AG20443 (cell line): Measurements from ENCODE around the gene BAZ2A.

Experiments
- DNase-seq: peaks from one replicate; pipeline ENCODE4 v3.0.0; 2012; ENCODE audit warnings: low spot score, mixed read lengths

Gene BAZ2A

DNA sequence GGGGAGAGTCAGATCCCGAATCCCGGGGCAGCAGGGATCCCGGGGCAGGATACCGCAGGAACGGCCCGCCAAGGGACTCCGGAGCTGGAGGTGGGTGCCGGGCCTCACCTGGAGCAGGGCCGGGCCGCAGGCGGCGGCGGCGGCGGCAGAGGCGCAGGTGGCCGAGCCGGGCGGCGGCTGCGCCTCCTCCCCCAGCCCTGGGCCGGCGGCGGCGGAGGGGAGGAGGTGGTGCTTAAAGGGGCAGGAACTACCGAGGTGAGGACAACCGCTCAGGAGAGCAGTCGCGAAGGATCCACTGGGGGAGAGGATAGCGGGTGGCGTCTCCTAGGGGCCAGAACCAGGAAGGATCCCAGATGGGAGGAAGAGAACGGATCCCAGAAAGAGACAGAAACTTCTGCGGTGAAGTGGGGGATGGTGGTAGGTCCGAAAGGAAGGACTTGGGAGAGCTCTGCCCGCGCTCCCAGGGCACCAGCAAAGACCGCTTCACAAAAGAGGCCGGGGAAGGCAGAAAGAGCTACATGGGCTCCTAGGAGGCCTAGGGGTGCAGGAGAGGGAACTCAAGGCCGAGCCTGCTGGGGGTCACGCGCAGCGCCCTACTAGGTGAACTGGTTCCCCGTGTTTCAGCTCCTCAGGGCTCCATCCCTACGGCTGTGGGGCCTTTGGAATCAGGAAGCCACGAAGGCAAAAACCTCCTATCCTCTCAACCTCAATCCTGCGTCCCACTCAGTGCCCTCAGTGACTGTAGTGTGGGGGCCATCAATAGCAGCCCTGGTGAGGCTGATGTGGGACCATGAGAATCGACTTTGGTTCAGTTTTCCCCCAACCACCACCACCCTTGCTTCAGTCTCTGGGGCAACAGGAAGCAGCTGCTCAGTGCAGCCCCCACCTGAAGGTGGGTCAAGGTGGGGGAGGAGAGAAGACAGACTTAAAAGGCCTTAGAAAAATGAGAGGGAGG is 5.0 kb upstream of the BAZ2A start:
- DNase-seq, result peak; percentile 84

DNA sequence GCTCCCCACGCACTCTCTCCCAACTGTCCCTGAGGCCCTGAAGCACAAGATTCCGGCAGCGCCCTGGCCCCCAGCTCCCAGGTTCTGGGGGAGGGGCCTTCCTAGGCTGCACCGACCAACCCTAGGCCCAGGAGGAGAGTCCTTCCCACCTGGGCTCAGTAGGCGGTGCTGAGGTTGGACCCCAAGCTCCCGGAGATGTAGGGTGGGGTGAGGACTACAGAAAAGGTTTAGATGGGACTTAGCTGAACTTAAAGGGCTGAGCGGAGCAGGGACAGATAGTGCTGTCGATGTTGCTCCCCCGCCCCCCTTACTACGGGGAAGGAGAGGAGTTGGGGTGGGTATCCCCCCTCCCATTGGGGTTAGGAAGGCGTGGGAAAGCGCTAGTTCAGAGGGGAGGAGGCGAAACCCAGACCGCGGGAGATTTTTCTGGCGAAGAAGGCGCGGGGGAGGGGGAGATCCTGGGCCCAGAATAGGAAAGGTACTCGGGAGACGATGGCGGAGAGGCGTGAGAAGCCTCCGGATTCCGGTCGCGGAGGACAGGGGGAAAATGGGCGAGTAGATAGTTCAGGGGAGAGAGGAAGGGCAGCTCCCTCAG is 4.2 kb upstream of the BAZ2A start:
- no peak for DNase-seq

DNA sequence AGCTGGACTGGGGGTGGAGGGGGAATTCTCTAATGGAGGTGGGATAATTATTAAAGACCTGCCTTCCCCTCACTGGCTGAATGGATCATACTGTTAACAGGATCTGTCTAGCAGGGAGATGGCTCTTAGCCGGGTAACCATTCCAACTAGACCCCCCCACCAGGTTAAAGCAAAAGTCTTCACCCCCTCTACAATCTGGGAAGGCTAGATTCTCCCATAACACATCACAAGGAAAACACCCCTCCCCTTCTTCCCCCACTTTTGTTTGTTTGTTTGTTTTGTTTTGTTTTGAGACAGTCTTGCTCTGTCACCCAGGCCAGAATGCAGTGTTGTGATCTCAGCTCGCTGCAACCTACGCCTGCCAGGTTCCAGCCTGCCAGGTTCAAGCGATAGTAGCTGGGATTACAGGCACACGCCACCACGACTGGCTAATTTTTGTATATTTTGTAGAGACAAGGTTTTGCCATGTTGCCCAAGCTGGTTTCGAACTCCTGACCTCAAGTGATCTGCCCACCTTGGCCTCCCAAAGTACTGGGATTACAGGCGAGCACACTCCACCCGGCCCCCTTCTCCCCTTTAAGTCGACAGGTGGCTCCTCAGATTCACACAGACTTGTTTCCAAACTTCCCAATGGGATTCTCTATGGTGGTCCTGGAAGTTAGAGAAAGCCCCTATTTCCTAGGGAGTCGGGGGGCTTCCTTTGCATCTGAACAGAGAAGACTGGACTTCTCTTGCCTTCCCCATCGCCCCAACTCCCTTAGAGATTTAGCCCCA is 3.5 kb upstream of the BAZ2A start:
- DNase-seq, result no peak

DNA sequence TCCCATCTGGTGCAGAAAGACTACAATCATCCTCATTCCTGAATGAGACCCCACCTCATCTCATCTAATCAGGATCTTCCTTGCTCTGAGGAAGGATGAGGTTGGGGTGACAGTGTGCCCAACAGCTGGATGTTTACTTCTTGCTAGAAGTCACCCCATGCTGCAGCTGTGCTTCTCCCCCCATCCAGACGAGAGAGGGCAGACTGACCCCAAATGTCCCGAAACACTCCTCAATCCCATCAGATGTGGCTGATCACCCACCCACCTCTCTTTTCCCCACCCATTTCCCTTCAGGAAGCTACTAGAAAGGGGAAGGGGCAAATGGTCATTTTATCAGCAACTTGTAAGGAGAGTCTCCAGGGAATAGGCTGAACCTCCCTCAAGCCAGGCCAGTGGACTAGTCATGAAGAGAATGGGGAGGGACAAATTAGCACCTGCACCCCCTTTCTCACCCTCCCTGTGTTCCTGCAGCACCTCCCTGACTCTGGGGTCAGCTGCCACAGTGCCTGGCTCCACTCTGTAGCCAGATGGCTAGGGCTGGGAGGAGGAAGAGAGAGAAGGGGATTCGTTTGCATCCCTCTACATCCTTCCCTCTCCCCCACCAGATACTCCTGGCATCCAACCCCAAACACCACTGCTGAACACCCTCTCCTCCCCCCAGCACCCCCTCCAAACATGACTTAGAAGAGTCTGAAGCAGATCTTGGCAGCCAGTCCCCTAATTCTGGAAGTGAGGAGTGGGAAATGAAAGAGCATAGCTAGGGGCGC is 2.8 kb upstream of the BAZ2A start:
- DNase-seq, result no peak

DNA sequence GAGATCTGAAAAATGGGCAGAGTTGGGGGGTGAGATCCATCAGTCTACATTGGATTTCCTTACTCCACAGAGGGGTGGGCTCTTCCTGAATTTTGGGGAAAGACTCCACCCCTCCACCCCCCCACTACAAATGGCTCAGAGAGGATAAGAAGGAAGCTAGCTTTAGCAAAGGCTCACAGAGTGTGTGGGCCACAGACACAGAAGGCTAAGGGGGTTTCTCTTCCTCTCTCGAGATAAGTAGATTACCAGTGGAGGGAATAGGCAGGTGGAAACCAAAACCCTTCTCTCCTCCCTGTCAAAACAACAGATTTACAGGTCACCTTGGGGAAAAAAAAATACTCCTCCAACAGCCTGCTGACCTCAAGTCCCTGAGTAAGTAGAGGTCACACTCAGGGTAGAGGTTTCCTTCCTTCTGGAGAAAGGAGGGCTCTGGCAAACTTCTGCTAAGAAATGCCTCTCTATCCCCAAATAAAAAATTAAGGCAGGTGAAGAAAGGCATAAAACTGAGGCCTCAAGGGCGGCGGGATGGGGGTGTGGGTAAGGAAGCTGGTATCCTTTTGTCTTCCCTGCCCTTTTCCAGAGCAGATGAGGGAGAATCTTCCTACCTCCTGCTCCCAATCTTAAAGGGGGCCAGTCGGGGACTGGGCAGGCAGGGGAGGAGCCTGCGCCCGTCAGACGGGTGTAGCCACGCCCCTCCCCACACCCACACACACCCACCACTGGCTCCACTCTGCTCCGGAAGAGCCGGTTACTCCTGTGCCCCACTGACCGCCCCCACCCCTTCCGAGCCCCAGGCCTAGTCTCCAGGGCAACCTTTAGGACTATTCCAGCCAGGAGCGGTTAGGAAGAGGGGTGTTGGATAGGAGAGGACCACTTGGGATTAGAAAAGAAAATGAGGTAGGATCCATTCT is 1.9 kb upstream of the BAZ2A start:
- peak; percentile 72 for DNase-seq

DNA sequence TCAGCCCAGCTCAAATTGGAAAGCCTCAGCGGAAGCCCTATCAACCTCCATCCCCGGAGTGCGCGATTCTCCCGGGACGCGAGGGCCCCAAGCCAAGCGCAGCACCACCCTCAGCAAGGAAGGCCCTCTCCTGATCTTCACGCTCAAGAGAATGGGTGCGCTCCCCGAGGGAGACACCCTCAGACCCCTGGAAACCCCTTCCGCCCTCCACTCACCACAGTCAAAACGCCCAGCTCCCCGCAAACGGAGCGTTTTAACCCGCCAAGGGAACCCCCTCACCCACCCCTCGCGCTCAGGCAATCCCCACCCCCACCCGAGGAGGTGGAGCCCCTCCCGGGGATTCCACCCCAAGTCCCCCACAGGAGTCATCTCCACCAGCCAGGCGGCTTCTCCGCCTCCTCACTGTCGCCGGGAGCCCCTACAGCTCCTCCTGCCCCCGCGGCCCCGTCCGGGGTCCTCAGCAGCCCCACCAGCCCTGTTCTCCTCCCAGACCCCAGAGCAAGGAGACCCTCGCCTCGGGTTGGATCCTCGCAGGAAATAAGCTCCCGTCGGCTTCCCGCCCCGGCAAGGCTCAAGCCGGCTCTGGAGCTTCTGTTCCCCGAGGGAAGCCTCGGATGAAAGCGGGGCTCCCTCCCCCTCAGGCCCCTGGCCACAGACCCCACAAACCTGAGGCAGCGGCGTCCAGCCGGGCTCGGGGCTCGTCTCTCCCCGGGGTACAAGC is 507 bp downstream of the BAZ2A start:
- no peak for DNase-seq

DNA sequence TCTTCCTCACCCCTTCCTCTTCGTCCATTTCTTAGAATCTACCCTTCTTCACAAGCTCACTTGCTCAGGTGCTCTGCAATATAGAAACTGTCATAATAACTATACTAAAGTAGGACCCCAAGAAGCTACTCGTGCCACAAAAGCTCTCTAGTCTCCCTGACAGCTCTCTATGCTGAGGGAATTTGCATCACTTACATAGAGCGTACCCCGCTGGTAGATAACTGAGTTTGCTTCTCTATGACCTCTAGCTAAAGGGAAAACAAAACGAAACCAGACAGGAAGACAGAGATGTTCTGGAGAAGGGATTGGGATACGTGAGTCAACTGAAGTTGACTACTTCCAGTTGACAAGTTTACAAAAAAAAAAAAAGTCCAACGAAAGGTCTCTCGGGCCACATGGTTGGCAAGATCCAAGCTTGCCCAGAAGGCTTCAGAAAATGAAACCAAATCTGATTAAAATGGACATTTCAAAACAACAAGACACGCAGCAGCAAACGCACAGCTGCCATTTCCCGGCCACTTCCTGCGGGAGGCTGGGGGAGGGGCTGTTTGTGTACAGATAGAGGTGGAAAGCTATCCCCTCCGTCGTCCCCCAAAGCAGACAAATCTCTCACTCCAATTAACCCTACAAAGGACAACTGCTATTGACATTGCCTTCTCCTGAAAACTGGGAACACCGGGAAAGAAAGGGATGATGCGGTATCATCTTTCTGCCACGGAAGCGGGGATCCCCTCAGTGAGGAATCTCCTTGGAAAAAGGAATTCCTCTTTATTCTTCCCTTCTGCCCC is 1.3 kb downstream of the BAZ2A start:
- DNase-seq, result peak; percentile 58

DNA sequence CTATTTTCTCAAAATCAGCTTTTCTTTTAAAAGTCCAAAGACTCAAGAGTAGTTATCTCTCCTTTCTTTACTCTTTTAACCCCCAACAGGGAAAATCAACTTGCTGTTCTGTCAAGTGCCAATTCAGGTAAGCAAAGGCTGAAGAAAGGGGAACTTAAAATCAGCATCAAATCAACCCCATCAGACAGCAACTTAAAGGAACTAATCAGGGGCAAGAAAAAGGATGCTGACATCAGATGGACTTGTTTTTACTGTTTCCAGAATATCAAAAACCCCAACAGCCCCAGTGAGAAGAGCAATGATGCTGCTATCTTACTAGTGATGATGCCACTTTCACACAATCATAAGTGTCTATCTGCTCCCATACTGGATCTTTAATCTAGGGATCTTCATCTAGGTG is 3.4 kb downstream of the BAZ2A start:
- DNase-seq, result no peak

DNA sequence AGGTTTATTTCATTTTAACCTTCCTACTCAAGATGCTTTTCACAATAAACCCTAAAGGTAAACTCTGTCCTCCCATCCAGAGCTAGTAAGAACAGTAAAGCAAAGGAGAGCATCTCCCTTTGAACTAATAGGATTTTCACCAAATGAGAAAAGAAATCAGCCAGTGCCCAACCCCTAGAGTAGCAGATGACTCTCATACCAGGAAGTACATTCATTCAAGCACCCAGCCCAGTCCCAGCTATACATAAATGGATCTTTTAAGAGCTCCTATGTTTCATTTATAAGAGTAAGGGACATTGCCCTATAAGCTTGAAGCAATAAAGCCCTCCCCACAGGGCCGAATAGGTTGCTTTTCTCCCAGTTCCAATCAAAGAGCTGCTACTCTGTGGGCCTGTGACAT is 7.6 kb downstream of the BAZ2A start:
- no peak for DNase-seq

DNA sequence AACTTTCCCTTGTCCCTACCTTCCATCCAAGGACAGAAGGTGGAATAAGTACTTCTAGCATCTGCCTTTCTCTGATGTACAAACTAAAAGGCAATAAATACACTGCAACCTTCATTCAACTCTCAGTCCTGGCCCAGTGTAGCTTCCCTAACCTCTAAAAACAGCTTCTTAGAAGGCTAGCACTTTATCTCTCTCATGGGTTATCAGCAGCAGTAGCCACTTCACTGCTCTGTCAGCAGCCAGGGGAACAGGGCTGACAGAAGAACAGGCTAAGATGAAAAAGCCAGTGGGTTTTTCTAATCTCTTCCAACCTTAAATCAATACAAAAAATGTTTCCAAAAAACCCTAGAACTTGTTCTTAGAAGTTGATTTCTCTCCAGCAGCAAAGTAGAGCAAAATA is 13.2 kb downstream of the BAZ2A start:
- DNase-seq, result no peak

DNA sequence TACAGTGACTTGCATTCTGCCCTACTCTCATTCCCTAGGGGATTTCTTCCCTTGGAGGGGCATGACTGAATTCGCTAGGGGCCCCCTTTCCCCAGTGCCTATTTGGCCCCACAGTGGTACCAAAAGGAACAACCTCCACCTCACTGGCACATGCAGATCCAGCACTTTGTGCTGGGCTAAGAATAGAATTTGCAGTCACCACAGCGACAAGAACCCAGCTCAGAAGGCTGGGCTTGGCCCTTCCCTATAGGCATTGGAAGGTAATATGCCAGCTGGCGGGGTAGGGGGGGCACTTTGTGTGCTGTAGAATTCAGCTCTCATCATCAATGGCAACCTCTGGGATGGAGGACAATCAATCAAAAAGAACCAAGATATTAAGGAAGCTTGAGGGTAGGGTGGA is 13.9 kb downstream of the BAZ2A start:
- no peak for DNase-seq

DNA sequence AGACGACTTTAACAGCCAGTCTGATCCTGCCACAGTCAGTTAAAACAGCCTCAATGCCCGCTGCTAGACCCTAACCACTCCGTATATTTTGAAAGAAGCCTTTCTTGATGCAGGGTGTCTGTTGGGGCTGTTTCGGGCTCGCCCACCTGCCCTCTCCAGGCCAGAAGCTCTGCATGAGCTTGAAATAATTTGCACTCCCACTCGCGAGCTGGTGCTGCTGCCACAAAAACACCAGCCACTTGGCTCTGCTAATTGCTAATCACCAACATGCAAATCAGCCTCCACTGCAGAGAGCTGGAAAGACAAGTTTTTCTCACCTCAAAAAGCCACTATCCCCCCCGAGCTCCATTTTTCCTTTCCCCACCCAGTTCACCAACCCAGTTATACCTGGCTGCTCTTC is 15.5 kb downstream of the BAZ2A start:
- DNase-seq, result no peak

DNA sequence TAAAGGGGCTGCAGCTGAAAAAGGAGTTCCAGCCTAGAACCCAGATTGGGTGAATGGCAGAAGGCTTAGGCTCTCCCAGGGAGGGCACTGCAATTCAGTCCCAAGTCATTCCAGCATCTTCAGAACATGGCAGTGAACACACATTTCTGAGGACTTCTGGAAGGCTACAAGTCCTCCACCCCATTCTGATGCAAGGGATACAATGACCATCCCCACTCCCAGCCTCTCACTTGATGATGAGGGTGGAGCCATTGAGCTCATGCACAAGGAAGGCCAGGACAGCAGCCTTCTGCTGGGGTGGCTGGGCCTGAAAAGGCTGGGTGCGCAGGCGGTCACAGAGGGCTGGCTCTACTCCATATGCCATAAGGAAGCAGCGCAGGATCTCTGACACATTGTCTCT is 25.8 kb downstream of the BAZ2A start:
- no peak for DNase-seq

DNA sequence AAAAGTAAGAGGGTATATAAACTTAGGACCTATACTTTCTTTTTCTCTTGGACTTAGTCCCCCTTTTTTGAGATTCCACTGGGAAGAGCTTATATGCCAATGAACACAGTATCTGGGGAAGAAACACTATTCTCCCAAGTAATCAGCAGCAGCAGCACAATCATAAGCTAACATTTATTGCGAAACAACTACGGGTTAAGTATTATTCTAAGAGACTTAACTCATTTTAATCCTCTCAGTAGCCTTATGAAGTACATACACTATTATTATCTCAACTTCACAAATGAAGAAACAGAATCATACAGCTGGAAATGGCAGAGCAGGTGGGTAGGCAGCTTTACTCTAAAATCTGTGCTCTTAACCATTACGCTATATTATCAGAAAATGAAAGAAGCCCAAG is 27.9 kb downstream of the BAZ2A start:
- DNase-seq, result no peak

DNA sequence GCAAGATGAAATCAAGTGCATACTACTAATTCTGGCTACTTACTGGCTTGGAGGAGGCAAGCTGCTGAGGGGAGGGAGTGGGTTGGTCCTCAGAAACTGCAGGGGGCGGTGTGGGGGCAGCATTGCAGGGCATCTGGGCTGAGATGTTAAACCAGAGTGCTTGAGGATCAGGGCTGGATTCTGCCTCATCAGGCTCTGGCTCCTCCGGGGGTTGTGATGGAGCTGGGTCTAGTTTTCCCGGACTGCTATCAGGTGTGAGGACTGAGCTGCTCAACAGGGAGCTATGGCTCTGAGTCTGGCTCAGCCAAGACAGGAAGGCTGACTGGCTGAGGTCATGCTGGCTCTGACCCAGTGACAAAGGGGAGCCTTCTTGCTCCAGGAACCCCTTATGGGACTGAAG is 28.6 kb downstream of the BAZ2A start:
- DNase-seq, result peak; percentile 29

DNA sequence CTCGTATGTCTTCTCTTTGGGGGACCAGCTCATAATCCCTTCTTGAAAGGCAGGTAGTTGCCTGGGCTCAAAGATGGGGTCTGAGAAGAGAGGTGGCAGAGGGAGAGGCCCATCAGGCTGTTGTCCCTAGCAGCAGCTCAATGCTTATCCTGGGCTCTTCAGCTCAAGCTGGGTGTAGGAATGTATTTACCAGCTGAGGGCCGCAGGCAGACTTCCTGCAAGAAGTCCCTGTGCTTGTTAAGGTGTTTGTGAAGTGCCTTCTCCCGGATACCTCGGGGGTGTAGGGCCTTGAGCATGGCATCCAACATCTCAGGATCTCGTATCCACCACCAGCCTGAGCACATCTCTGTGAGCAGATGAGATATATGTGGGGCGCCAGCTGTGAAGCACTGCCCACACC is 29.4 kb downstream of the BAZ2A start:
- no peak for DNase-seq

DNA sequence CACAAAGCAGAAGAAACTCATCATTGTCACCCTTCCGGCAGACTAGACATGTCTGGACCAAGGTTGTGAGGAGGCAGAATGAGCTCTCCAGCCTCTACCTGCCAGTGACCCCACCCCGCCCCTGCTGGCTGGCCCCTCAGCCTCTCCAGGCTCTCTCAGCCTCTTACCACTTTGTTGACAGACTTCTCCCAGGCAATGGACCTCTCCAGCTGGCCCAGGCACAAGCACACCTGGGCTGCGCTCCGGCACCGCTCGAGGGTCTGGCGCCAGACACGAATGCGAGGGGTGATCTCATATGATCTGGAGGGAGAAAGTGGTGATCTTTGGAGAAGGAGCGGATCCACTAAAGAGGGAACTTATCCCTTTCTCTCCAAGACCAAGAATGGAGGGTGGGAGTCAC is 30.3 kb downstream of the BAZ2A start:
- DNase-seq, result no peak

DNA sequence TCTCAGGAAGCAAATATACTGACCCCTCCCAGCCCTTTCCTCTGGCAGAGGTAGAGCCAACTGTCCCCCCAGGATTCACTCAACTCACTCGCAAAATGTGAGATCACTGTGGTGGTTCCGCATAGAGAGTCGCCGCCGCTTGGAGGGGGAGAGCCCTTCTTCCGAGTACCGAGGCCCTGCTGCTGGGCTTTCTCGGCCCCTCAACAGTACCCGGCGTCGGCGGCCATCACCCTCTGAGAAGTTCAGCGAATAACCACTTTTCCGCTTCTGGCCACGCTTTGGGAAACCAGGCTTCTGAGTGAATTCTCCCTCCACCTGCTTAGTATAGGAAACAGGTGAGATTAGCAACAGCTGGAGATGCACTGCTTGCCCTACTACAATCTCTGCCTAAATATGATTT is 31.1 kb downstream of the BAZ2A start:
- DNase-seq, result no peak

DNA sequence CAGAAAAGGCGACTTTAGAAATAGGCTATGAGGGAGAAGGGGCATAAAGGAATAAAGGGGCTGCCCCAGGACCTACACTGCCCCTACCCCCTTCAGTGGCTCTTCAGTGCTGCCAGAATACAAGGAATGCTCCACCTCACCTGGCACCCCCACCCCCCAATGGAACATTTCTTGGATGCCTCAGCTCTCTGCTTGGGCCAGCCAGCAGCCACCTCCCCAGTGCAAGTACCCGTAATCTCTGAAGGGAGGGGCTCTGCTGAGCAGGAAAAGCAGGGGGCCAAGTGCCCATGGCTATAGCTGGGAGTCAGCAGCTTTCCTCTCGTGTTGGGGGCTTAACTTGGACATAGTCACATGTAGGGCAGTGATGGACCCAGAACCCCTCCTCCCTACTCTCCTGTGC is 33.3 kb downstream of the BAZ2A start:
- no peak for DNase-seq
